KMS-11 (cell line): ENCODE results near the gene C19orf47.

Experiments
- H2AFZ ChIP-seq: fragments of 200-600 bp; sonication (generic); 2 replicates; pipeline ENCODE4 v1.6.1; 2016; ENCODE audit warnings: antibody characterized with exemption, mixed run types, low read depth
- H3K27ac ChIP-seq: fragments of 200-600 bp; sonication (generic); 2 replicates; pipeline ENCODE4 v1.6.1; 2016; ENCODE audit warnings: mild to moderate bottlenecking, mixed run types
- H3K27me3 ChIP-seq: fragments of 200-600 bp; sonication (generic); 2 replicates; pipeline ENCODE4 v1.6.1; 2017; ENCODE audit warnings: mild to moderate bottlenecking, low read depth, mixed run types, moderate library complexity; ENCODE audit not compliant: insufficient read depth
- H3K36me3 ChIP-seq: fragments of 200-600 bp; sonication (generic); 2 replicates; pipeline ENCODE4 v1.6.1; 2017; ENCODE audit warnings: mild to moderate bottlenecking, mixed run types; ENCODE audit not compliant: insufficient read depth
- H3K4me1 ChIP-seq: fragments of 200-600 bp; sonication (generic); 2 replicates; pipeline ENCODE4 v1.6.1; 2016; ENCODE audit warnings: mild to moderate bottlenecking, low read depth, mixed run types; ENCODE audit not compliant: poor library complexity, severe bottlenecking
- H3K4me2 ChIP-seq: fragments of 200-600 bp; sonication (generic); 2 replicates; pipeline ENCODE4 v1.7.0; 2016; ENCODE audit warnings: mild to moderate bottlenecking, mixed run types
- H3K4me3 ChIP-seq: fragments of 200-600 bp; sonication (generic); IDR thresholded peaks from 2 replicates; pipeline ENCODE4 v1.6.1; 2017; ENCODE audit warnings: low read depth, low read length, mixed read lengths; ENCODE audit not compliant: insufficient read depth
- H3K79me2 ChIP-seq: fragments of 200-600 bp; sonication (generic); 2 replicates; pipeline ENCODE4 v1.6.1; 2016; ENCODE audit warnings: low read depth, mixed run types; ENCODE audit not compliant: insufficient read depth
- H3K9ac ChIP-seq: fragments of 200-600 bp; sonication (generic); 2 replicates; pipeline ENCODE4 v1.6.1; 2016; ENCODE audit warnings: mild to moderate bottlenecking, mixed run types
- H4K20me1 ChIP-seq: fragments of 200-600 bp; sonication (generic); 2 replicates; pipeline ENCODE4 v1.6.1; 2016; ENCODE audit warnings: mild to moderate bottlenecking, mixed run types; ENCODE audit not compliant: insufficient read depth
- TF ChIP-seq, protein P1 (sequence below): fragments of 200-600 bp; sonication (generic); conservative IDR thresholded peaks from 2 replicates; pipeline ENCODE4 v1.6.1; 2017; ENCODE audit warnings: low read depth, mild to moderate bottlenecking, antibody characterized with exemption, low read length, moderate library complexity, mixed read lengths

The C19orf47 gene

DNA sequence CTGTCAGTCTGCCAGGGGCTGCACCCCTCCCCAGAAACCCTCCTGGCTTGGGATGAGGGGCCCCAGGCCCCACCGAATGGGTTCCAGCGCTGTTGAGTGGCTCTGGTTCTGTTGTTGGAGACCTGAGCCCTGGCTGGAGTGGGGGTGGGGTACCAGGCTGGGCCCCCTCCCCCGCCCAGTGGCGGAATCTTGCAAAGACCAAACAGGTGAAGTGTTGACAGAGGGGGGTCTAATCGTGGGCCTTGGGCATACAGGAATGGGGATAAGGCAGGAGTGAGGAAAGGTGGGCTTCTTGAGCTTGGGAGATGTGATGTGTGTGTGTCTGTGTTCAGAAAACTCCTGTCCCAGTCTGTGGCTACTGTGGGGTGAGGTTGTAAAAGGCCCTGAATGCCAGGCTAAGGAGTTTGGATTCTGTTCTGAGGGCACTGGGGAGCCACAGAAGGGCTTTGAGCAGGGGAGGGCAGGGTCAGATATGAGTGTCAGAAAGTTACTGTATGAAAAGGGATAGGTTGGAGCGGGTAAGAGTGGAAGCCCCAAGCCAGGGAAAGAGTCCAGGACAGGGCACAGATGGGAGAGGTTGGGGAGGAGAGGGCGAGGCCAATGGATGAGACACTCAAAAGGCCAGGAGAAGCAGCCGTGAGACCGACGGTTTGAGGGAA is 42.0 kb upstream of the C19orf47 start, which contains the start of gene HIPK4:
Gene HIPK4, minus strand, starts transcription at position 98 of the 659 bp plus-strand sequence. CDS start 279 bp downstream, outside the sequence.
- H3K27me3 ChIP-seq: no peaks in the 10 kb centered on the region; the same call in 1 of the 2 replicates
- no peak within 1 kb of the TSS for H3K9ac ChIP-seq
- H3K4me2 ChIP-seq: no peak within 1 kb of the TSS
- H3K27ac ChIP-seq: no peak within 1 kb of the TSS
- H2AFZ ChIP-seq: no peak within 1 kb of the TSS
- no peaks in the 10 kb centered on the region for H3K36me3 ChIP-seq
- H3K4me3 ChIP-seq: no peak within 1 kb of the TSS
- H3K4me1 ChIP-seq: no peaks in the 10 kb centered on the region
- no peaks in the 10 kb centered on the region for H4K20me1 ChIP-seq
- TF ChIP-seq, protein P1, sequence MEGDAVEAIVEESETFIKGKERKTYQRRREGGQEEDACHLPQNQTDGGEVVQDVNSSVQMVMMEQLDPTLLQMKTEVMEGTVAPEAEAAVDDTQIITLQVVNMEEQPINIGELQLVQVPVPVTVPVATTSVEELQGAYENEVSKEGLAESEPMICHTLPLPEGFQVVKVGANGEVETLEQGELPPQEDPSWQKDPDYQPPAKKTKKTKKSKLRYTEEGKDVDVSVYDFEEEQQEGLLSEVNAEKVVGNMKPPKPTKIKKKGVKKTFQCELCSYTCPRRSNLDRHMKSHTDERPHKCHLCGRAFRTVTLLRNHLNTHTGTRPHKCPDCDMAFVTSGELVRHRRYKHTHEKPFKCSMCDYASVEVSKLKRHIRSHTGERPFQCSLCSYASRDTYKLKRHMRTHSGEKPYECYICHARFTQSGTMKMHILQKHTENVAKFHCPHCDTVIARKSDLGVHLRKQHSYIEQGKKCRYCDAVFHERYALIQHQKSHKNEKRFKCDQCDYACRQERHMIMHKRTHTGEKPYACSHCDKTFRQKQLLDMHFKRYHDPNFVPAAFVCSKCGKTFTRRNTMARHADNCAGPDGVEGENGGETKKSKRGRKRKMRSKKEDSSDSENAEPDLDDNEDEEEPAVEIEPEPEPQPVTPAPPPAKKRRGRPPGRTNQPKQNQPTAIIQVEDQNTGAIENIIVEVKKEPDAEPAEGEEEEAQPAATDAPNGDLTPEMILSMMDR: no peak
- no peaks in the 10 kb centered on the region for H3K79me2 ChIP-seq

DNA sequence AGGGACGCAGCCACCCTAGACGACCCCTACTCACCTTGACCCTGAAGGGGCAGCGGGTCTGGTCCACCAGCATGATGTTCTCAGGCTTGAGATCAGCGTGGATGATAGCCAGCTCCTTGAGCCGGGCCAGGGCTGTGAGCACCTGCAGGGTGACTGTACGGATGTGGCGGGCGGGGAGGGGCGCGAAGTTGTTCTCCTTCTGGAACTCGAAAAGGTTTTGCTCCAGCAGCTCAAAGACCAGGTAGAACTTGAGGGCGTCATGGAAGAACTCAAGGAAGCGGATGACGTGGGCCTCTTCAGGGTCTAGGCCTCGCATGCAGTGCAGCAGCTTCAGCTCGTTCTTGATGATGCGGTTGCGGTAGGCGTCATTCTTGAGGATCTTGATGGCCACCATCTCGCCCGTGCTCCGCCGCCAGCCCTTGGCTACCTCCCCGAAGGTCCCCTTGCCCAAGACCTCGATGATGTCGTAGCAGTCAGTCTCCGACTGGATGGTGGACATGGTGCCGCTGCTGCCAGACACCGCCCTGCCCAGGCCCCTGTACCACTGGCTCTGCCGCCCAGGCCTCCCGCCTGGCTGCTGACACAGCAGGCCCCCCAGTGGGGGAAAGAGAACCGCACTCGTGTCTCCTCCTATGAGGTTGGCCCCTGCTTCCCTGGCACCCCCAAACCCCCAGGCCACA is 41.3 kb upstream of the C19orf47 start:
- Histone ChIP-seq H3K4me3 (no peak overlapping the region), H3K27ac (no peak overlapping the region), H3K27me3 (no peaks in the 10 kb centered on the region; the same call in 1 of the 2 replicates), H3K79me2 (no peaks in the 10 kb centered on the region), H3K4me2 (no peak overlapping the region), H3K9ac (no peak overlapping the region), H3K4me1 (no peaks in the 10 kb centered on the region), H2AFZ (no peak overlapping the region), H4K20me1 (no peaks in the 10 kb centered on the region), H3K36me3 (no peaks in the 10 kb centered on the region)
- TF ChIP-seq, protein P1: no peak

DNA sequence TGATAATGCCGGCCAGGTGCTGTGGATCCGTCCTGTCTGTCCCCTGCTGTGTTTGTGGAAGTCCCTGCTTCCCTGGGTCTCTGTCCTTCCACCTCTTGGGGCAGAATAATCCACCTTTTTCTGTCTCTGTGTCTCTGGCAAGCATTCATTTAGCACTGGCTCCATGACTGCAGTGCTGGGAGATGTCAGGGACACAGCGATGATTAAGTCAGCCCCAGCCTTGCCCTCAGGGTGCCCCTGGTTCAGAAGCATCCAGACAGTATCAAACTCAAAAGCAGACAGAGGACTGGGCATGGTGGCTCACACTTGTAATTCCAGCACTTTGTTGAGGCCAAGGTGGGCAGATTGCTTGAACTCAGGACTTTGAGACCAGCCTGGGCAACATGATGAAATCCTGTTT is 40.3 kb upstream of the C19orf47 start:
- Histone ChIP-seq H3K9ac (no peak overlapping the region), H4K20me1 (no peaks in the 10 kb centered on the region), H2AFZ (no peak overlapping the region), H3K4me1 (no peaks in the 10 kb centered on the region), H3K4me3 (no peak overlapping the region), H3K36me3 (no peaks in the 10 kb centered on the region), H3K4me2 (no peak overlapping the region), H3K79me2 (no peaks in the 10 kb centered on the region), H3K27me3 (no peaks in the 10 kb centered on the region; the same call in 1 of the 2 replicates), H3K27ac (no peak overlapping the region)
- TF ChIP-seq, protein P1: no peak

DNA sequence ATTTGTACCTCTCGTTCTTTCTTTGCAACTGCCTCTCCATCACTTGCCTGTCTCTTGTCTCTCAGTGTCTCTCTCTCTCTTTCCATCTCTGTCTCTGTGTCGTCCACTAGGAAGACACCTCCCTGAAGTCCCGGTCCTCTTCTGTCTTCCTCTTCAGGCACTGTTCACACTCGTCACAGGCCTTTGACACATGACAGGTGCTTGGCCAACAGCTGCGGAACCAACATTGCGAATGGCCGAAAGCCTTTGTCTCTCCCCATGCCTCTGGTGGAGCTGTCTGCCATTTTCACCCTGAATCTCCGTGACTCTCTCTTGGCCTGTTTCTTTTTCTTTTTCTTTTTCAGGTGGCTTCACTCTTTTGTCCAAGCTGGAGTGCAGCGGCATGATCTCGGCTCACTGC is 39.0 kb upstream of the C19orf47 start:
- Histone ChIP-seq H3K27ac (no peak overlapping the region), H3K79me2 (no peaks in the 10 kb centered on the region), H3K36me3 (no peaks in the 10 kb centered on the region), H4K20me1 (no peaks in the 10 kb centered on the region), H3K27me3 (no peaks in the 10 kb centered on the region; the same call in 1 of the 2 replicates), H3K4me2 (no peak overlapping the region), H2AFZ (no peak overlapping the region), H3K9ac (no peak overlapping the region), H3K4me3 (no peak overlapping the region), H3K4me1 (peaks cover 4% of the 10 kb centered on the region)
- TF ChIP-seq, protein P1: no peak
